Measurements from ENCODE around the gene ZNF462.

The ZNF462 gene

DNA sequence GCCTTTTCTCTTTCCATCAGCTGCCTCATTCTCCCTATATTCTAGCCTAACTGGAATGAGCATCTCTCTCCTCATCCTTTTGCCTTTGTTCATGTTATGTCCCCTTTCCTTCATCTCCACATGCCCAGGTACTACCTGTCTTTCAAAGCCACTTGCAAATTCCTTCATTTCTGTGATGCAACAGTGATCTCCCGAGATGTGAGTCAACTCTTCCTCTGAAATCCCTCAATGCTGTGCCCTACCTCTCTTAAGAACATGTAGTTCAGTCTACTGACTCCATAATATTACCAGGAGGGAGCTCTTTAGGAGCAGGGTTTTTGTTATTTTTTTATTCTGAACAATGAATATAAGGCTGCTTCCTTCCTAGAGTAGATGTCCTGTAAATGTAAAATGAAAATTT is 91.6 kb downstream of the ZNF462 start:
- H3K14ac ChIP-seq (ENCODE audit: low read length) = no peak overlapping the region
- DNase-seq (ENCODE audit: low spot score) = no peak
- H2BK5ac ChIP-seq (ENCODE audit: low read length) = no peak overlapping the region
- H3K18ac ChIP-seq (ENCODE audit: low read length) = no peak overlapping the region
- peaks cover 21 to 98% of the 10 kb centered on the region in 2 donors for H3K36me3 ChIP-seq (replicated peaks in 1 of 2; ENCODE audit: control insufficient read depth in 2 of 2, insufficient read depth in 2 of 2, low read length in 2 of 2)
- H2AFZ ChIP-seq (ENCODE audit: low read length) = no peak overlapping the region
- H2BK120ac ChIP-seq (ENCODE audit: low read depth, low read length) = no peak overlapping the region
- H2BK15ac ChIP-seq (ENCODE audit: low read length) = no peak overlapping the region
- no peak overlapping the region for H3K9ac ChIP-seq (ENCODE audit: low read depth, low read length, poor library complexity)
- no peak overlapping the region for H3K23ac ChIP-seq (ENCODE audit: low read depth, low read length, poor library complexity)
- no peak overlapping the region for H4K91ac ChIP-seq (ENCODE audit: low read depth, low read length, poor library complexity)
- H3K4me2 ChIP-seq (ENCODE audit: insufficient read depth, low read length, poor library complexity, severe bottlenecking) = no peak overlapping the region
- no peak overlapping the region for H3K4ac ChIP-seq (ENCODE audit: low read length)
- no peak overlapping the region for H2BK12ac ChIP-seq (ENCODE audit: low read length)
- H3K27me3 ChIP-seq (ENCODE audit: control insufficient read depth in 3 of 3, insufficient read depth in 3 of 3, low read depth in 1 of 3, low read length in 3 of 3) = no peaks in the 10 kb centered on the region
- no peak overlapping the region for H2AK5ac ChIP-seq (ENCODE audit: low read depth, low read length)
- no peak overlapping the region for H3K4me3 ChIP-seq (ENCODE audit: low read length in 2 of 2)
- no CpG with 5 or more reads among the region's 1 CpG for WGBS, 2 donors (ENCODE audit: extremely low coverage in 2 of 2, insufficient read length in 2 of 2, insufficient replicate concordance in 1 of 2)
- peaks cover 0 to 3% of the 10 kb centered on the region in 2 donors for H3K9me3 ChIP-seq (replicated peaks in 1 of 2; ENCODE audit: control insufficient read depth in 2 of 2, insufficient read depth in 1 of 2, low read depth in 1 of 2, low read length in 2 of 2)
- H3K27ac ChIP-seq (replicated peaks; ENCODE audit: low read length) = no peak overlapping the region
- H3K79me1 ChIP-seq (ENCODE audit: low read depth, low read length) = no peaks in the 10 kb centered on the region
- H3K4me1 ChIP-seq (ENCODE audit: control insufficient read depth in 2 of 2, insufficient read depth in 1 of 2, low read depth in 1 of 2, low read length in 2 of 2) = no peaks in the 10 kb centered on the region
- H4K8ac ChIP-seq (ENCODE audit: low read depth, low read length) = no peak overlapping the region

DNA sequence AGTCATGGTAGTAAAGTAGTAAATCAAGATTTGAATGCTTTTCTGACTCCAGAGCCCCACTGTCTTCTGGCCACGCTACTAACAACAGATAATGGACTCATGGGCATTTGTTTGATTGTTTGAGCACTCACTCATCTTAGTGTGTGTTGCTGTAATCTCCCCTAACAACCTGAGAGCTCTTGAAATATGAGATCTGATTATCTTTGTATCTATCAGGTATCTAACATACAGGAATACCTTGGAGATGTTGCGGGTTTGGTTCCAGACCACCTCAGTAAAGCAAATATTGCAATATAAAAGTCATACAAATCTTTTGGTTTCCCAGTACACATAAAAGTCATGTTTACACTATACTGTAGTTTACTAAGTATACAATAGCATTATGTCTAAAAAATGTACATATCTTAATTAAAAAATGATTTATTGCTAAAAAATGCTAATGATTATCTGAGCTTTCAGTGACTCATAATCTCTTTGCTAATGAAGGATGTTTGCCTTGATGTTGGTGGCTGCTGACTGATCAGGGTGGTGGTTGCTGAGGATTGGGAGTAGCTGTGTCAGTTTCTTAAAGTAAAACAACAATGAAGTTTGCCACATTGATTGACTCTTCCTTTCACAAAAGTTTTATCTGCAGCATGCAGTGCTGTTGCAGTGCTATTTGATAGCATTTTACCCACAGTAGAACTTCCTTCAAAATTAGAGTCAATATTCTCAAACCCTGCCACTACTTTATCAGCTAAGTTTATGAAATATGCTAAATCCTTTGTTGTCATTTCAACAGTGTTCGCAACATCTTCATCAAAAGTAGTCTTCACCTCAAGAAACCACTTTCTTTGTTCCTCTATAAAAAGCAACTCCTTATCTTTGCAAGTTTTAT is 92.2 kb downstream of the ZNF462 start:
- Histone ChIP-seq H4K8ac (ENCODE audit: low read depth, low read length) (no peak overlapping the region), H2AK5ac (ENCODE audit: low read depth, low read length) (no peak overlapping the region), H2BK12ac (ENCODE audit: low read length) (no peak overlapping the region), H4K91ac (ENCODE audit: low read depth, low read length, poor library complexity) (no peak overlapping the region), H3K79me1 (ENCODE audit: low read depth, low read length) (no peaks in the 10 kb centered on the region), H2BK5ac (ENCODE audit: low read length) (no peak overlapping the region), H3K23ac (ENCODE audit: low read depth, low read length, poor library complexity) (no peak overlapping the region), H3K18ac (ENCODE audit: low read length) (no peak overlapping the region), H2AFZ (ENCODE audit: low read length) (no peak overlapping the region), H2BK120ac (ENCODE audit: low read depth, low read length) (no peak overlapping the region), H3K27ac (replicated peaks; ENCODE audit: low read length) (no peak overlapping the region), H3K14ac (ENCODE audit: low read length) (no peak overlapping the region), H3K4me2 (ENCODE audit: insufficient read depth, low read length, poor library complexity, severe bottlenecking) (no peak overlapping the region), H3K27me3 (ENCODE audit: control insufficient read depth in 3 of 3, insufficient read depth in 3 of 3, low read depth in 1 of 3, low read length in 3 of 3) (no peaks in the 10 kb centered on the region), H3K9ac (ENCODE audit: low read depth, low read length, poor library complexity) (no peak overlapping the region), H2BK15ac (ENCODE audit: low read length) (no peak overlapping the region), H3K9me3 (replicated peaks in 1 of 2; ENCODE audit: control insufficient read depth in 2 of 2, insufficient read depth in 1 of 2, low read depth in 1 of 2, low read length in 2 of 2) (peaks cover 0 to 3% of the 10 kb centered on the region in 2 donors), H3K4me1 (ENCODE audit: control insufficient read depth in 2 of 2, insufficient read depth in 1 of 2, low read depth in 1 of 2, low read length in 2 of 2) (peaks cover 0 to 3% of the 10 kb centered on the region in 2 donors), H3K4ac (ENCODE audit: low read length) (no peak overlapping the region), H3K36me3 (replicated peaks in 1 of 2; ENCODE audit: control insufficient read depth in 2 of 2, insufficient read depth in 2 of 2, low read length in 2 of 2) (peaks cover 19 to 98% of the 10 kb centered on the region in 2 donors), H3K4me3 (ENCODE audit: low read length in 2 of 2) (no peak overlapping the region)
- no peak for DNase-seq (ENCODE audit: low spot score)
- no CpG with 5 or more reads among the region's 3 CpGs for WGBS, 2 donors (ENCODE audit: extremely low coverage in 2 of 2, insufficient read length in 2 of 2, insufficient replicate concordance in 1 of 2)

DNA sequence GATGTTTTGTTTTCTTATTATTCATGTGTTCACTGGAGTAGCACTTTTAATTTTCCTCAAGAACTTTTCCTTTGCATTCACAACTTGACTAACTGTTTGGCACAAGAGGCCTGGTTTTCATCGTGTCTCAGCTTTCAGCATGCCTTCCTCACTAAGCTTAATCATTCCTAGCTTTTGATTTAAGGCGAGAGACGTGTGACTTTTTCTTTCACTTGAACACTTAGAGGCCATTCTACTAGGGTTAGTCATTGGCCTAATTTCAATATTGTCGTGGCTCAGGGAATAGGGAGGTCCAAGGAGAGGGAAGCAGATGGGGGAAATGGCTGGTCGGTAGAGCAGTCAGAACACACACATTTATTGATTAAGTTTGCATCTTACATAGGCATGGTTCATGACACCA is 94.0 kb downstream of the ZNF462 start:
- H2BK120ac ChIP-seq (ENCODE audit: low read depth, low read length) = no peak overlapping the region
- no peak overlapping the region for H4K91ac ChIP-seq (ENCODE audit: low read depth, low read length, poor library complexity)
- H2BK15ac ChIP-seq (ENCODE audit: low read length) = no peak overlapping the region
- H3K4me1 ChIP-seq (ENCODE audit: control insufficient read depth in 2 of 2, insufficient read depth in 1 of 2, low read depth in 1 of 2, low read length in 2 of 2) = peaks cover 2 to 4% of the 10 kb centered on the region in 2 donors
- no peak overlapping the region for H4K8ac ChIP-seq (ENCODE audit: low read depth, low read length)
- no peak overlapping the region for H3K14ac ChIP-seq (ENCODE audit: low read length)
- no peaks in the 10 kb centered on the region for H3K79me1 ChIP-seq (ENCODE audit: low read depth, low read length)
- no peak overlapping the region for H3K4me2 ChIP-seq (ENCODE audit: insufficient read depth, low read length, poor library complexity, severe bottlenecking)
- H2BK5ac ChIP-seq (ENCODE audit: low read length) = no peak overlapping the region
- no peak overlapping the region for H3K4ac ChIP-seq (ENCODE audit: low read length)
- H2BK12ac ChIP-seq (ENCODE audit: low read length) = no peak overlapping the region
- H3K23ac ChIP-seq (ENCODE audit: low read depth, low read length, poor library complexity) = no peak overlapping the region
- H3K18ac ChIP-seq (ENCODE audit: low read length) = no peak overlapping the region
- no peak overlapping the region for H3K9ac ChIP-seq (ENCODE audit: low read depth, low read length, poor library complexity)
- no peak overlapping the region for H3K27ac ChIP-seq (replicated peaks; ENCODE audit: low read length)
- H3K27me3 ChIP-seq (ENCODE audit: control insufficient read depth in 3 of 3, insufficient read depth in 3 of 3, low read depth in 1 of 3, low read length in 3 of 3) = no peaks in the 10 kb centered on the region
- DNase-seq (ENCODE audit: low spot score) = no peak
- H2AK5ac ChIP-seq (ENCODE audit: low read depth, low read length) = no peak overlapping the region
- H2AFZ ChIP-seq (ENCODE audit: low read length) = no peak overlapping the region
- H3K36me3 ChIP-seq (replicated peaks in 1 of 2; ENCODE audit: control insufficient read depth in 2 of 2, insufficient read depth in 2 of 2, low read length in 2 of 2) = peaks cover 15 to 100% of the 10 kb centered on the region in 2 donors
- no peak overlapping the region for H3K4me3 ChIP-seq (ENCODE audit: low read length in 2 of 2)
- no CpG with 5 or more reads among the region's 5 CpGs for WGBS, 2 donors (ENCODE audit: extremely low coverage in 2 of 2, insufficient read length in 2 of 2, insufficient replicate concordance in 1 of 2)
- peaks cover 0 to 18% of the 10 kb centered on the region in 2 donors for H3K9me3 ChIP-seq (replicated peaks in 1 of 2; ENCODE audit: control insufficient read depth in 2 of 2, insufficient read depth in 1 of 2, low read depth in 1 of 2, low read length in 2 of 2)

- no peaks in the 10 kb centered on the region for H3K27me3 ChIP-seq (ENCODE audit: control insufficient read depth in 3 of 3, insufficient read depth in 3 of 3, low read depth in 1 of 3, low read length in 3 of 3)
- H3K27ac ChIP-seq (replicated peaks; ENCODE audit: low read length) = no peak overlapping the region
- H3K4me3 ChIP-seq (ENCODE audit: low read length in 2 of 2) = no peak overlapping the region
- no peak overlapping the region for H3K23ac ChIP-seq (ENCODE audit: low read depth, low read length, poor library complexity)
- H3K9me3 ChIP-seq (replicated peaks in 1 of 2; ENCODE audit: control insufficient read depth in 2 of 2, insufficient read depth in 1 of 2, low read depth in 1 of 2, low read length in 2 of 2) = peaks cover 0 to 33% of the 10 kb centered on the region in 2 donors
- no peak overlapping the region for H2BK120ac ChIP-seq (ENCODE audit: low read depth, low read length)
- H4K91ac ChIP-seq (ENCODE audit: low read depth, low read length, poor library complexity) = no peak overlapping the region
- no peak overlapping the region for H3K18ac ChIP-seq (ENCODE audit: low read length)
- DNase-seq (ENCODE audit: low spot score) = no peak
- no peak overlapping the region for H3K4me2 ChIP-seq (ENCODE audit: insufficient read depth, low read length, poor library complexity, severe bottlenecking)
- no peak overlapping the region for H2BK12ac ChIP-seq (ENCODE audit: low read length)
- no peak overlapping the region for H2AFZ ChIP-seq (ENCODE audit: low read length)
- H3K14ac ChIP-seq (ENCODE audit: low read length) = no peak overlapping the region
- no peak overlapping the region for H3K4ac ChIP-seq (ENCODE audit: low read length)
- no peak overlapping the region for H2BK5ac ChIP-seq (ENCODE audit: low read length)
- no peak overlapping the region for H2BK15ac ChIP-seq (ENCODE audit: low read length)
- H3K4me1 ChIP-seq (ENCODE audit: control insufficient read depth in 2 of 2, insufficient read depth in 1 of 2, low read depth in 1 of 2, low read length in 2 of 2) = peaks cover 3 to 12% of the 10 kb centered on the region in 2 donors
- no peak overlapping the region for H4K8ac ChIP-seq (ENCODE audit: low read depth, low read length)
- no peak overlapping the region for H3K9ac ChIP-seq (ENCODE audit: low read depth, low read length, poor library complexity)
- no peak overlapping the region for H2AK5ac ChIP-seq (ENCODE audit: low read depth, low read length)
- H3K36me3 ChIP-seq (replicated peaks in 1 of 2; ENCODE audit: control insufficient read depth in 2 of 2, insufficient read depth in 2 of 2, low read length in 2 of 2) = peaks cover 13 to 100% of the 10 kb centered on the region in 2 donors
- no peaks in the 10 kb centered on the region for H3K79me1 ChIP-seq (ENCODE audit: low read depth, low read length)
Measured at GRCh38 chr9:106958955-106959657, 96.1 kb downstream of the ZNF462 start.

Data from neuronal stem cell (in vitro differentiated cells).